Activated CD8-positive, alpha-beta memory T cell treated with anti-CD3 and anti-CD28 coated beads, Interleukin-2, amount 50 U/mL, for 24 hours (primary cell): ENCODE measurements around the gene MLLT1.

Experiments used
- DNase-seq: peaks from one replicate; pipeline ENCODE4 v3.0.0-alpha.2; 2020; ENCODE audit errors: extremely low read depth

Gene MLLT1

DNA sequence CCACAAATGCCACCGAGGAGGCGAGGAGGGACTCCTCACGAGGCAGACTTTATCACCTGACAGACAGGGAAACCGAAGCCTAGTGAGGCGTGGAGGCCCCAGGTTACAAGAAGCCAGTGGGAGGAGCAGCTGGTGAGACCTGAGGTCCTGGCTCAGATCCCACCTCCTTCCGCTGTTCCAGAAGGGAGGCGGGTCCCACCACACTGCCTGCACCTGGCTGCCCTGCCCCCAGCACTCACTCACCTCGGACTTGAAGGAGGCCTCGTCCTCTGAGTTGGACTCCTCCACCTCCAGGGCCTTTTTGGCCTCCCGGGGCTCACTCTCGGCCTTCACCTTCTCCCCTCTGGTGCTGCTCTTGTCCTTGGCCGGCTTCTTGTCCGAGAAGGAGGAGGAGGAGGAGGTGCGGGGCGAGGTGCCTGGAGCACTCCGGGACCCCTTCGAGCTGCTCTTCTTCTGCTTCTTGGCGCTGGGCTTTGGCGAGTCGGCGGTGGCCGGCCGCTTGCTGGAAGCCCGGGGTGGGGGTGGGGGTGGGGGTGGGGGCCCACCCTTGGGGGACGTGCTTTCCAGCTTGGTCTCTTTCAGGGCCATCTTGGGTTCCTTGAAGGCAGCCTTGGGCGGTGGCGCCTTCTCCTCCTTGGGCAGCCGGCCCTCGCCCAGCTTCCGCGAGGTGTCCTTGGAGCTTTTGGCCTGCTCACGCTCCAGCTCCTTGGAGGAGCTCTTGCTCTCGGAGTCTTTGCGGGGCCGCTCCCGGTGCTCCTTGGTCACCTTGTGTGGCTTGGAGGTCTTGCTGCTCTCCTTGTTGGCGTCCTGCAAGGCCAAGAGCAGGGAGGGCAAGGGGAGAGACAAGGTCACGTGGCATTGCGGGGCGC, 57.7 kb downstream of the MLLT1 start:
- DNase-seq: no peak

GRCh38 chr19:6221220-6221877, 58.4 kb downstream of the MLLT1 start:
- DNase-seq: no peak

DNA sequence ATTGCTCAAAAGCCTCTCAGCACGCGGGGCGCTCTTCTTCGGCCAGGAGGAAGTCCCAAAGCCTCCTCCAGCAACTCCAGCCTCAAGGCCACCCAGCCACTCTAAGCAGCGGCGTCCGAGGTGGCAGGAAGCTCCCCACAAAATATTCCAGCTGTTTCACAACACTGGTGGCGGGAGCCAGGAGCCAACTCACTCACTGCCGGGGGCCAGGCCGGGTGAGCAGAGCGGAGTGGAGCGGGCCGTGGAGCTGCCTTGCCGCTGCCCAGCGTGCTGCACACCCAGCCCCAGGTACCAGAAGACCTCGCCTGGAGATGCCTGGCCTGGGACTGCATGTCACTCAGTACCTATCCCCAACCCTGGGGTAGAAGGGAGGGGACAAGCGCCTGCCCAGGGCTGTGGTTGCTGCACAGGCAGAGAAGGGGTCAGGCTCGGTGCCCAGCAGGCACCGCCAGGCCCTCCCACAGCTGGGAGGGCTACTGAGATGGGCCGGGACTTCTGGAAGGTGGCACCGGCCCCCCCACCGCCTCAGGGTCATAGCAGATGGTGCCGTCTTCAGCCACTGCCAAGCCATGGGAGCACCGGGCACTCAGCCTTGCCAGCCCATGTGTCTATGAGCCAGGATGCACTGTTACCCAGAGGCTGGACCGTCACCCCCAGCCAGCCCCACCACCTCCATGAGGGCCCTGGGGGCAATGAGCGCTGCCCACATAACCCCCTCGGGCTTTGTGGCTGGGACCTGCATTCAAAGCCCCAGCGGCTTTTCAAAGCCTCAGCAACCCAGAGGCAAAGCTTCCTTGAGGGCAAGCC, 59.2 kb downstream of the MLLT1 start:
- DNase-seq: no peak

DNA sequence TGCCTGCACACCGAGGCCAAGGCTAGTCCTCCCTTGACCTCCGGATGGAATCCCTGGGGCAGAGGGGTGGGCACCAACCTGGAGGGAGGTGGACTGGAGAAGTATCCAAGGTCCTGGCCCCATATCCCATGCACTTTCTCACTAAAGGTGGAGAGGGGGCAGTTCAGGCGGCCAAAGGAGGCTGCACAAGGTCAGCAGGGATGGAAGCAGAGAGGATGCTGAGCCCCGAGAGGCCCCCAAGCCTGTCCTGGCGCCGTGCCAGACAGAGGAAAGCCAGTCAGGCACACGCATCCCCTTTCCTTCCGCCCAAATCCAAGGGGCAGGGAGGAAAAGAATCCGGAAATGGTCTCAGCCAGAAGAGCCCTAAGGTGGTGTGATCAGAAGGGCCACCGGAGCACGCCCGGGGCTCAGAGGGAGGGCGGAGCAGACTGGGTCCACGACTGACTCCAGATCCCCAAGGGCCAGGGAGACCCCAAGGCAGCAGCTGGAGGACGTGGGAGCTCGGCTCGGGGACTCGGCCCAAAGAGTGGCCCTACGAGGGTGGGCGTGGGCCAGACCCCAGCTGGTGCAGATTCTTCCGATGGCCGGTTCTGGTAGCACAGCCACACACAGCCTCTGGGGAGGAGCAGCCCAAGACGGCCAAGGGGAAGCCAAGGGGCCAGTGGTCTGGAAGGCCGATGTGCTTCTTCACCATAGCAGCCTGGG, 60.0 kb downstream of the MLLT1 start:
- DNase-seq: no peak

DNA sequence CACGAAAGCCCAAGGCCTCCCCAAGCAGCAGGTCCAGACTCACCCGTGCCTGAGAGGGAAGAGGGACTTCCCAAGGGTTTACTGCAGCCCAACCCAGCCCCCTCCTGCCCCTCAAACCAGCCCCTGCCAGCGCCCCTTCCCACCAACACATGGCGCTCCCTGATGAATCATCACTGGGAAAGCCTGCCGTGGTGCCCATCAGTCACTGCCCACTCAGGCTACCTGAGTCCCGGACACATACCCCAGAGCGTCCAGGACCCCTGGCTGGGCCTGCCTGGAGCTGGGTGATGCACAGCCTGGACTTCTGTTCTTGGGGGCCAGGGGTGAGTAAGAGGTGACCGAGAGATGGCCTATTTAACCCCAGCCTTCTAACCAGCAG, 60.6 kb downstream of the MLLT1 start:
- DNase-seq: no peak

GRCh38 chr19:6218491-6219146, 61.2 kb downstream of the MLLT1 start:
- peak; percentile 73 for DNase-seq

- no peak for DNase-seq
These were observed 61.9 kb downstream of the MLLT1 start for GRCh38 chr19:6217752-6218334.

DNA sequence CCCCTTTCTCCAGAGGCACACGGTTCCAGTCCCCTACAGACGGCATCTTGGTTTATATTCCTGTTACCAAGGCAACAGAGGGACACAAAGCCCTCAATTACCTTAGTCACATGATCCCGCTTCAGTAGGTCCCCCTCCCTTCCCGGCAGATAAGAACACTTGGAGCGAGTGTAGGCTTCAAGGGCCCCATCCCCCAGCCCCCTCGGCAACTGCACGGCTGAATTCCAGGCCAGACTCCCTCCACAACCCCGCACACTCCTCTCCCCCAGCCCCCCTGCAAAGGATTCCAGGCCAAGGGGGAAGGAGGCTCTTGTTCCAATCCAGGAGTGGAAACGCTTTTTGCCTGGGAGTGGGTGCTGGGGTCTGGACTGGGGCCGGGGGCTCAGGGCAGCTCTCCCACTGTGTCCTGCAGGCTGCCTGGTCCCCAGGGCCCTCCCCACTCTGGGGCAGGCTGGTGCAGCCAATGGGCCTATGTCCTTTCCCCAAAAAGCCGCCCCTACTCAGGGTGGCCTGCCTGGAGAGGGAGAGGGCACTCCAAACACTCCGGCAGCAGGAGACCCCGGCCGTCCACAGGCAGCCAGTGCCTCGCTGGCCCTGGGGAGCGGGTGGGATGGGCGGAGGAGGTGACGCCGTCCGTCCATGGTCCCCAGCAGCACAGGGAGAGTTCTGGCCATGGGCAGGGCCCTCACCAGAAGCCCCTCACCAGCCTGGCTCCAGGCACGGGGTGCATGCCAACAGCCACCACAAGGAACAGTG, 62.6 kb downstream of the MLLT1 start:
- no peak for DNase-seq

DNA sequence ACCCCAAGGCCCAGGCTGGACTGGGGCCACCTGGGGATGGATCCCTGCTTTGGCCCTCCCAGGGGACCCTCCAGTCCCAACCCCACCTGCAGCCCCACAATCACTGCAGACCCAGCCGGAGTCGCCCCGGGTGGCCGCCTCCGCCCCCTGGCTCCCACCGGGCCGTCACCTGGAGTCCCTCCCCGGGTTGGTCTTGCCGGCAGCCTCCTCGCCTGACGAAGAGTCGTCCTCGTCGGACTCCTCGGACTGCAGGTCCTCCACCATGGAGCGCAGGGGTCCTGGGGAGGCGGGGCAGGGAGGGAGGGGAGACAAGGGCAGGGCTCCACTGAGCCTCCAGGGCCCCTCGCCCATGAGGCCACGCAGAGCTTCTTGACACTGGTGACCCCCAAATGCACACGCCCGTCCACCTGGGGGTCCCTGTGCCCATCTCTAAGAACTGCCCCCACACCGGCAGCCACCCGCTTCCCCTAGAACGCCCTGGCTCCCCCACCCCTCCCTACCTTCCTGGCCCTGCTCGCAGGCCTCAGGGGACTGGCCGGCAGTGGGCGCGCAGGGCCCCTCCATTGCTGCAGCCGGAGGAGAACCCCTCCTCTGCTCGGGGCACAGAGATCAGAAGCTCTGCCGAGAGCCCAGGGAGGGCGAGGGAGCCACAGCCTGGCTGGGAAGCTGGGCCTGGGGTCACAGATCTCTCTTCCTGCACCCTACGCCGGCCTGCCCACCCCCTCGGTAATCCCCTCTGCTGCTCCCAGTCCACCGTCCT, 63.4 kb downstream of the MLLT1 start:
- DNase-seq: no peak

DNA sequence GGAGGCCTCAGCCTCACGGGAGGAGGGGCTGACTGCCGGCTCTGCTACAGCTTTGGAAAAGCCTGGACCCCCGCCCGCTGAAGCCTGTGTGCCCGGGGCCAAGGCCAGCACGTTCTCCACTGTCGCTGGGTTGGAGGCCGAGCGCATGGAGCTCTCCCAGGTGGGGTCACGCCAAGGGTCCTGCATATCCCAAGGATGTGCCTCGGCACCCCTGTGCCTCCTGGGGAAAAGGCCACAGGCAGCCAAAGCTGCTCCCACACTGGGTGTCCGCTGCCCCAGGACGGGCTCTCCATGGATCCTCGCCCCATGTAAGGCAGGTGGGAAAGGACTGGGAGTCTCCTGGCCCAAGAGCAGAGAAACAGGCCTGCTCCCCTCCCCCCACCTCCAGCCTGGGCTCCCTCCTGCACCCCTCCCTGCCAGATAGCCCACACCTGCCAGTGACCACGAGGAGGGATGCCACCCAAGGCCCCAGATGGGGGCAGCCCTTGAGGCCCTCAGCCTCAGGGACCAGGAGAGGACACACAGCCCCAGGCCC, 64.0 kb downstream of the MLLT1 start:
- DNase-seq: no peak

DNA sequence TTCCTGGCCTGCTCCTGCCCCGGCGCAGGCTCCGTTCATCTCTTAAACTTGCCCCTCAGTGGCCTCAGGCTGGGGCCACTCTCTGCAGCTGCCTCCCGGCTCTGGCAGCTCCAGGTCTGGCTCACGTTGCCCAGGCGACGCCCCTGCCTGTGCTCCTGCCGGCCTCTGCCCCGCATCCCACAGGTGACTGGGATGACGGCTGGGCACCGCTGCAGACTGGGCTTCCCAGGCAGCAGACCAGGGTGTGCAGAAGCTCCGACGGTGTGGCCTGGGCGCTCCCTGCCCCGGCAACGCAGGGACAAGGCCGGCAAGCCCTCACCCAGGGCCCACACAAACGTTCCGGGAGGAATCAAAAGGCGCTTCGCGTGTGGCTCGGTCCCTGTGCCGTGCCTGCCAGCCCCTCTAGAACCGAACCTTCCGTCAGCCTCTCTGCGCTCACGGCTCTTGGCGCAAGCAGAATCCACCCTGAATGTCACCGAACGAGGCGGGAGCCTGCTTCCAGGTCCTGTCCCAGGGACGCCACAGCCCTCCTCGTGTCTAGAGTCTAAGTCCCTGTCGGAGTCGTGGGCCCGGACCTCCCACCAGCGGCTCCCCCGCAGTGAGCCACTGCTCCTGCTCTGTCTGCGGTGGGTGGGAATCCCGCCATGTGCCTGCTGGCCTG, 64.8 kb downstream of the MLLT1 start:
- DNase-seq: no peak

GRCh38 chr19:6213696-6214641, 65.8 kb downstream of the MLLT1 start:
- no peak for DNase-seq

DNA sequence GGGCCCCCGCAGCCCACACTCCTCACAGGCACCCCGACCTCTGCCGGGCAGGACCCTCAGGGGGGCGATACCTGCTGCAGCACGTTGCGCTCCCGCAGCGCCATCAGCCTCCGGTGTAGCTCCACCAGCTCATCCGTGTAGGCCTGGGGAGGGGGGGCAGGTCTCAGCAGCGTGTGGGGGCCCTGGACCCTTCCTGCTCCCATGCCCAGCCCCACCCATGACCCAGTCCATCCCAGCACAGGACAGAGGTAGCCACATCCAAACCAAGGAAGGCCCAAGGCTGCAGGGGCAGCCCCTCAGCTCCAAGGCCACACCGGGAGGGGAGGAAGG, 66.5 kb downstream of the MLLT1 start:
- DNase-seq: no peak

DNA sequence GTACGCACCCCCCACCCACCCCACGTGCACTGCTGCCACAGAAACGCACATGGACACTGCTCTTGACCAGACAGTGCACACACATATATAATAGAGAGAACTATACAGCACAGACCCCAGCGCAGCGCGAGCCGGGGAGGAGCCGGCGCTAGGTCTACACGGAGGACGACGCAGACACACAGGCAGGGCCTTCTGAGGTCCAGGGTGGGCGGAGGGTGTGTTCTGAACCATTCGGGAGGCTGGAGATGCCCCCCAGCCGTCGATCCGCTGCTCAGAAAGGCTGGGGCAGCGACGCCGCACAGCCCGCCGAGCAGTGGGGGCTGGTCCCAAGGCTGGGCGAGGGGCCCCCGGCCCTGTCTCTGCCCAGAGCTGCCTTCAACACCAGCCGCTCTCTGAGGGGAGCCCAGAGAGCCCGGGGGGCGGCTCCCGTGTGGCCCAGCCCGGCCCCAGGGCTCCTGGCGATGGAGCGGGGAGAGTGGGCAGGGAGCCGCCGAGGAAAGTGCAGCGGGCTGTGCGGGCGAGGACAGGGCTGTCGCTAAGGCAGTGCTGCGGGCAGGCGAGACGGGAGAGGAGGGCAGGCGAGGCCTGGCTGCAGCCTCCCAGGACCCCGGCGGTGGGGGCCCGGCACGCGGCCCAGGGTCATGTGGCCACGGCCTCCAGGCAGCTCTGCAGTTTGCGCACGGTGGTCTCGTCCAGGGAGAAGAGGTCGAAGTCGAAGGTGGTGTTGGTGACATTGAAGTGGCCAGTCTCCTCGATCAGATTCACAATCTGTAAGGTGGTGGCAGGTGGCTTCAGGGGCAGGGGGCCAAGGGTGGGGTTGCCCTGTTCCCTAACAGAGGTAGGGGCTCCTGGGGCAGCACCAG, 67.1 kb downstream of the MLLT1 start:
- no peak for DNase-seq

GRCh38 chr19:6211632-6212402, 68.0 kb downstream of the MLLT1 start:
- DNase-seq: no peak
